ENCODE measurements around the gene VAV2.

VAV2 gene

GRCh38 chr9:133950192-133950591 is 41.9 kb downstream of the VAV2 start:
- no peak for FAIRE-seq

DNA sequence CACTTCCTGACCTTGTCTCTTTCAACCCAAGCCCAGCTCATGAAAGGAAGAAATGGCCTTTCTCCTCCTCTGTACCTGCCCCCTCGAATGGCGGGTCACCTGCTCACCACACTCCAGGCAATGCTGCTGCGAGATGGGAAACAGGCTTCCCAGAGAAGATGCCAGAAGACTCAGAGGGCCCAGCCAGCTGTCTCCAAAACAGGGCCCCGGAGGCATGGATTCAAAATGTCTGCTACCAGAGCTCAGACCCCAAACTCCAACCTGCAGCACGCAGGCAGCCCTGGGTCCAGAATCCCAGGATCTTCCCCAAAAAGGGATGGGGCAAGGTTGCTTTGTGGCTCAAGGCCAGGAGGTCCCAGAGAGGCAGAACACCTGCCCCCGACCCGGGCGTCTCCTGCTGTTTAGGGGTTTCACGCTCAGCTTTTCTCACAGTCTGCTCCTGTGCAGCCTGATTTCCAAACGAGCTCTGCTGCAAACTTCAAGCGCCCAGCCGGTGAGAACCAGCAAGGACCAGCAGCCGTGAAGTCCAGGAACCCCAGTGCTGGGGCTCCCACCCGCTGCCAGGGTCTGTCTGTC is 42.5 kb downstream of the VAV2 start:
- FAIRE-seq = no peak

GRCh38 chr9:133948561-133949485 is 43.3 kb downstream of the VAV2 start:
- no peak for FAIRE-seq

GRCh38 chr9:133948131-133948530 is 44.0 kb downstream of the VAV2 start:
- no peak for FAIRE-seq

DNA sequence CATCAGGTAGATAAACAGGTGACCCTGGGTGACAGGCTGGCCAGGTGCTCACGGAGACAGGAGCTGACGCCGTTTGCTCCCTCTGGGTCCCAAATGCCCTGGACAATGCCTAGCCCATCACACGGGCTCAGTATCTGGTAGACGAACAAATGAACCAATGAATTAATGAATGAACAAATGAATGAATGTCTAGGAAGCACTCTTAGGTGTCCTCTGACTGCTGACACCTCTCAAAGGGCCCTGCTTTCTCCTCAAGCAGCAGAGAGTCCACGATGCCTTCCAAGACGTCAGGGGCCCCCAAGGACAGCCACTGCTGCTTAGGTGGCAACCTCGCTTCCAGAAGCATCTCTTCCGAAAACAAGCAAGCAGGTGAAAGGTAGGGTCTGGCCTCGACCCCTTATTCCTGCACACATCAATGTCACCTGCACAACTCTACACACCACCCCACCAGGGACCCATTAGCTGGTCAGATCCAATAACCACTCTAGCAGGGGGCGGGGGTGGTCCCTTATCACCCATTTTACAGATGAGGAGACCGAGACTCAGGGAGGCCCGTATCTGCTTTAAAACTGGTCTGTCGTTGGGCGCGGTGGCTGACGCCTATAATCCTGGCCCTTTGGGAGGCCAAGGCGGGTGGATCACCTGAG is 45.2 kb downstream of the VAV2 start:
- FAIRE-seq = no peak

- FAIRE-seq = no peak
These were observed 46.0 kb downstream of the VAV2 start for GRCh38 chr9:133945977-133946753.

- no peak for FAIRE-seq
These were observed 46.7 kb downstream of the VAV2 start for GRCh38 chr9:133945314-133945975.

- no peak for FAIRE-seq
These were observed 47.4 kb downstream of the VAV2 start for GRCh38 chr9:133944746-133945135.

DNA sequence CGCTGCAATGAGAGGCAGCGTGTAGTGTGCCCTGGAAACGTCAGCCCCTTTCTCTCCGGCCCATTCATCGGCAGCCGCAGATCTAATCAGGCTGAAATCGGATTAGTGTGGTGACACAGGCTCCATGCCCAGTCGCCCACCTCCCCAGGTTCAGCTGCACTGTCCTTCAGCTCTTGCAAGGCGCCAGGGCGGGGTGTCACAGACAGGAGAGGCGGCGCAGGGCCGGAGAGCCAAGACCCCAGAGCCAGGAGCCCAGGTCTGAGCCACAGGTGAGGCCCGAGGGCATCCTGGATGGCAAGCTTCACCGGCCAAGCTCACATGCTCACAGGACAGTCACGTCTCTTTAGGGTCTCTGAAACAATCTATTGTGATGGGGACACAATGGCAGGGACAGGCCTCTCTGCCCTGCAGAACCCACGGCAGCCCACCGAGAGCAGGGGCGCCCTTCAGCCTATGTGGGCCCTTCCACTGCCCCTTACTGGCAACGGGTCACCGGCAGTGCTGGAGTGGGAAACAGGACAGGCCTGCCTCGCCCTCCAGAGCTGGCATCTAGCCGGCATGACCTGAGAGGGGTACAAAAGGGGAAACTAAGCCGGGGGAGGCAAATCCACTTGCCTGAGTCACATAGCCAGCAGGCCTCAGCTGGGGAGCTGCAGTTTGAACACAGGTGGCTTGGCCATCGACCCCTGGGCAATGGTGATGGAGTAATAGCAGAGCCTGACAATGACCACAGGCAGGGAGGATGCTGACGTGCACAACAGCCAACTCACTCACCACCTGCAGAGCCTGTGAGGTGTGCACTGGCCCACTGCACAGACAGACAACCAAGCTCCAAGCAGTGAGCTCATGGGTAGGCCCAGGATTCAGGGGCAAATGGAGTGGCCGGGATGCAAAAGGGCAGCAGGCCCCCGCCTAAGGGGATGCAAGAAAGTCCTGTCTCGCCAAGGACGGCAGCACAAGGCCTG is 48.1 kb downstream of the VAV2 start:
- FAIRE-seq = no peak

GRCh38 chr9:133943036-133943780 is 48.9 kb downstream of the VAV2 start:
- FAIRE-seq = no peak

DNA sequence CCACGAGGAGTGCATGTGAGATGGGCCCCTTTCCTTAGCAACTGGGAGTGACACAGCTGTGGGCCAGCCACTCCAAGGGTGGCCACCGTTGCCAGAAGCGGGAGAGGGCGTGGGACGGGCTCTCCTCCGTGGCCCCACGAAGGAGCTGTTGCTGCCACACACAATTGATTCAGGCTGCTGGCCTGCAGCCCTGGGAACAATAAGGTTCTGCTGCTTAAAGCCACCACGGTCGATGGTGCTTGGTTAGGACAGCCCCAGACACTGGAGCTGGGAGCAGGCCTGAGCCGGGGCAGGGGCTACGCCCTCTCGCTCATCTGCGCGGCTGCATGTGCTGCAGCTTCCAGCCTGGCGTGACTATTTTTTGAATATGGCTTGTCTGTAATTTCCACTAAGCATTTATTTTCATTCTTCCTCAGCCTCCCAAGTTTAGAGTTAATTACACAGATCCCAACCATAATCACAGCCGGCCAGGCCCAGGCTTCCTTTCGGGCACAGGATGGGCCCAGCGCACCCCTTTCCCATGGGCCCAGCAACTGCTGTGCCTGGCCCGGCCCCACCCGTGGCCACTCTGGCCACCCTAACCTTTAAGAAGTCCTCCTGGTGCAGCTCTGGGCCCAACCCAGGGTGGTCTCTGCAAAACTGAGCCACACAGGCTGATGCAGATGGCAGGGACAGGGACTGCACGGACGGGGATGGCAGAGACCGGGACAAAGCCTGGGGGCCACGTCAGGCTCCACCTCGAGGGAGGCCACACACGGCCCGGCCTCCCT is 49.7 kb downstream of the VAV2 start:
- FAIRE-seq = no peak

DNA sequence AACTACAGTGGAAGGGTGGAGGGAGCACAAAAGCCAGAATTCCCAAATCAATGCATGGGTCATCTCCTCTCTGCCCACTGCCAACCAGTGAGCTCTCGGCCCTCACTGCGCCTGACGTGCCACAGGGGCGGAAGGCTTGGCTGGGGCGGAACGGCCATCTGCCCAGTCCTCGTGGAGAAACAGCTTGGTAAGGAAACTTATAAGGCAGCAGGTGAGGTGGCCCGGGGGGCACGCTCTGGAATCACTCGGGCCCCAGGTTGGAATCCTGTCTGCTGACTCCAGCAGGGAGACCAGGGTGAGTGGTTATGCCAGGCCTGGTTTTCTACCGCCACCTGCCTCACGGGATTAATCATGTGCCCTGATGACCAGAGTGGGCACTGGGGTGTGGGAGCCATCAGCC is 52.3 kb downstream of the VAV2 start:
- FAIRE-seq = no peak

DNA sequence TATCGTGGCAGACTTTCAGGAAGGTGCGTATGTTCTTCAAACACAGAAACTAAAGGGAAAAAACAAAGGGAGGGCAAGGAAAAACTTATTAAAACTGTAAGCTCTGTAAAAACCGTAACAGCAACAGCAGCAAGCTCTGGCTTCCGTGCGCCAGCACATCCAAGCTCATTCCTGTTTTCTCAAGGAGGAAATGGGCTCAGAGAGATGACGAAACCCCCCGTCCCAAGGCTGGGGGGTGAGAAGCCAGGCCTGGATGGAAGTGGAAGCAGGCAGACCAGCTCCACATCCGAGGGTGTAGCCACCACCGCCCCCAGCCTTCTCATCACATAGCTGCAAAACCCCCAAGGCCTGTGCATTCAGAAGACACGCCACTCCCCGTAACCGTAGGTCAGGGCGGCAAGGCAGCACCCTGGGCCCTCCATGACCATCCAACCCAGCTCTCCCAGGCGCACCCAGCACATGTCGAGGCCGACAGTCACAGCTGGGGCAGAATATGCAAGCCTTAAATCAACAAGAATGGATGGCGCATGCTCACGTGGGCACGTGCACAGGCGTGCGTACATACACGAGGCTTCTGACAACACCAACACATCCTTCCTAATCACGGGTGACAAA is 52.8 kb downstream of the VAV2 start:
- FAIRE-seq = no peak

GRCh38 chr9:133938753-133939152 is 53.4 kb downstream of the VAV2 start:
- no peak for FAIRE-seq

DNA sequence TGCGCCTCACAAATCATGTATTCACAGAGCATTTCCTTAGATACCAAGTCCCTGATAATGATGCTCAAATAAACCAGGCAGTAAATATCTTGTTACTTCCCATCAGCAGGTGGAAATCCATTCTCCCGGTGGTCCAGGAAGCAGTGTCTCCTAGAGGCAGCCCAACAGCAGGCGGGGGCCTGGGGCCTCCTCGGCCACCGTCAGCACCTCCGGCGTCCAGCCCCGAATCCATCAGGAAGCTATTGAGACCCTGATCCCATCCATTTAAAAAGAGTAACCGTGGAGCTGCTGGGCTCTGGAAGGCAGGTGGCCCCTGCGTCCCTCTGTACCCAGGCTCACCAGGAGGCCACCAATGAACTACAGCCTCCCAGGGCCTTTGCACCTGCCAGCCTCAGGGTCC is 54.0 kb downstream of the VAV2 start:
- no peak for FAIRE-seq

GRCh38 chr9:133937120-133937519 is 55.0 kb downstream of the VAV2 start:
- no peak for FAIRE-seq

- no peak for FAIRE-seq
These were observed 56.7 kb downstream of the VAV2 start for GRCh38 chr9:133935328-133936005.

DNA sequence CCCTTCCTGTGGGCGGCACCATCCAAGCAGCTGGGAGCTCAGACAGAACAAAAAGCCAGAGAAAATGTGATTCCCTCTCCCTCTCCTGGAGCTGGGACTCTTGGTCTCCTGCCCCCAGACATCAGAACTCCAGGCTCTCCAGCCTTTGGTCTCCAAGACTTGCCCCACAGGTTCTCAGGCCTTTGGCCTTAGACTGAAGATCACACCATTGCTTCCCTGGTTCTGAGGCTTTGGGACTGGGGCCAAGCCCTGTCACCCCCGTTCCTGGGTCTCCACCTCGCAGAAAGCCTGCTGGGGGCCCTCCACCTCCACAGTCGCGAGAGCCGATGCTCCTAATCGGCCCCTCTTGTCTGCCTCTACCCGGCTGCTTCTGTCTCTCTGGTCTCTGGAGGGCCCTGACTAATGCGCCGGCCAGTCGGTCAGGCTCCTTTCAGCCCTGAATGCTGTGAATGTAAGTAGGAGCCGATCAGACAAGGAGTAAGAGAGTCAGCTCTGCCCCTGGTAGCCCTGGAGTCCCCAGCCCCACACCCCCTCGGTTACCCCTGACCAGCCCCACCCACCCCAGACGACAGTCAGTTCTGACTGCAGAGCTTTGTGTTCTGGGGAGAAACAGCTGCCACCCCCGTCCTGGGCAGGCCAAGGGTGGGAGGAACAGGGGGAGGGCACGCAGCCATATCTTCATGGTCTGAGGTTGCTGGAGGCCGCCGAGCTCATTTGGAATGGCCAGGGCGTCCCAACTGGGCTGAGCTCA is 57.5 kb downstream of the VAV2 start:
- FAIRE-seq = no peak
